ENCODE data around the gene ADAM8.
"Not testable (repeated sequence)": the region's sequence is repeated elsewhere in the genome, so short reads cannot be mapped to it uniquely, and the experiment has no call there.

The ADAM8 gene

GRCh38 chr10:133266056-133266795 is 10.4 kb downstream of the ADAM8 start:
- DNase-seq: no peak

GRCh38 chr10:133265052-133265451 is 11.6 kb downstream of the ADAM8 start:
- not testable (repeated sequence) for DNase-seq

- DNase-seq: no peak
Observed at GRCh38 chr10:133264461-133264860, 12.2 kb downstream of the ADAM8 start.

- no peak for DNase-seq
Observed at GRCh38 chr10:133263674-133264073, 13.0 kb downstream of the ADAM8 start.

- DNase-seq: no peak
Observed at GRCh38 chr10:133262696-133263095, 14.0 kb downstream of the ADAM8 start.

- peak; percentile 88 for DNase-seq
Observed at GRCh38 chr10:133261726-133262325, 14.8 kb downstream of the ADAM8 start.

GRCh38 chr10:133260895-133261725 is 15.6 kb downstream of the ADAM8 start:
- DNase-seq: peak; percentile 77 to 82

GRCh38 chr10:133259602-133259989 is 17.1 kb downstream of the ADAM8 start:
- no peak for DNase-seq

GRCh38 chr10:133258818-133259601 is 17.7 kb downstream of the ADAM8 start:
- peak; percentile 95 to 96 for DNase-seq

GRCh38 chr10:133258066-133258817 is 18.4 kb downstream of the ADAM8 start:
- DNase-seq: peak; percentile 50 to 65

- DNase-seq: peak; percentile 36 to 50
Observed at GRCh38 chr10:133257489-133258065, 19.1 kb downstream of the ADAM8 start.

GRCh38 chr10:133255323-133255722 is 21.3 kb downstream of the ADAM8 start:
- no peak for DNase-seq

GRCh38 chr10:133254421-133255120 is 22.1 kb downstream of the ADAM8 start:
- DNase-seq: no peak

- DNase-seq: no peak
Observed at GRCh38 chr10:133253361-133253955, 23.2 kb downstream of the ADAM8 start.

- DNase-seq: no peak
Observed at GRCh38 chr10:133252223-133252552, 24.5 kb downstream of the ADAM8 start.

- DNase-seq: no peak
Observed at GRCh38 chr10:133251388-133252222, 25.1 kb downstream of the ADAM8 start.

- no peak for DNase-seq
Observed at GRCh38 chr10:133249975-133250754, 26.5 kb downstream of the ADAM8 start.

- no peak for DNase-seq
Observed at GRCh38 chr10:133249094-133249780, 27.4 kb downstream of the ADAM8 start.

All from activated CD4-positive, alpha-beta T cell treated with anti-CD3 and anti-CD28 coated beads, Interleukin-2, amount 50 U/mL, for 48 hours (primary cell).